Activated CD4-positive, alpha-beta T cell treated with anti-CD3 and anti-CD28 coated beads for 4 hours (primary cell): ENCODE data around the gene KRT81.
"Not testable (repeated sequence)": the region's sequence is repeated elsewhere in the genome, so short reads cannot be mapped to it uniquely, and the experiment has no call there.

Source experiments
- DNase-seq, 2 donors: peaks; one replicate each; pipeline ENCODE4 v3.0.0-alpha.2; 2020

The KRT81 gene

GRCh38 chr12:52270541-52271070 is 20.7 kb downstream of the KRT81 start:
- DNase-seq: no peak

DNA sequence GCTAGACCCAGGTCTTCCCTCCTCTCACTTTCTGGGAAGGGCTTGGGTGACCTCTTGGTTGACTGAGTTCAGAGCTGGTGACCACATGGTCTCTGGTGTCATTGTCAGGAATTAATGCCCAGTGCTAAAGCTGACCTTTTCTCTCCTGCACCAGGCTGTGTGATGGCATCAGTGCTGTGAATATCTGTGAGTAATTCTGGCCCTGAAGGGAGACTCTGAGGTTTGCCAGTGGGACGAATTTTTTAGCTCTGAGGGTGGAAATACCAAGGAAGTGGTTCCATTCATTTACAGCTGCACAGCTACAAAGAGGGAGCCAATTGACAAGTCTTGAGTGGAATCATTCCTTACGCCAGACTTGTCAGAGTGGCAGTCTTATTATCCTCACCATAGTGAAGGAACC is 23.1 kb downstream of the KRT81 start:
- no peak for DNase-seq

DNA sequence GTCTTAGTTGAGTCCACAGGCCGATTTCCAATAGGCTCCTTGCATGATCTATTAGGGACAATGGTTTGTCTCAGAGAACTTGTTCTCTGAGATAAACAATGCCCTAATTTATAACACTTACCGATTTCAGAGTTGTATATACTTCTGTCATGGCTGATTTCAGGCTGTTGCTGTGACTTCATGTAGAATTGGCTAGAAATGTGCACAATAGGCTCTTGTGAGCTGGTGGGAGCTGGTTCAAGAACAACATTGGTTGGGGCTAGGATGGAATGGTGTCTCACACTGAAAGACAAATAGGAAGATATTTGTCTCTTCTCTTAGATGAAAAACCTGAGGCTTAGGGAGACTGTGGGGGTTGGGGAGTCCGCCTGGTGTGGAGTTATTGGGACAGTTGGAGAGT is 23.6 kb downstream of the KRT81 start:
- DNase-seq: no peak

- no peak for DNase-seq
Measured at GRCh38 chr12:52267266-52267665, 24.1 kb downstream of the KRT81 start.

- no peak for DNase-seq
Measured at GRCh38 chr12:52266514-52266913, 24.8 kb downstream of the KRT81 start.

DNA sequence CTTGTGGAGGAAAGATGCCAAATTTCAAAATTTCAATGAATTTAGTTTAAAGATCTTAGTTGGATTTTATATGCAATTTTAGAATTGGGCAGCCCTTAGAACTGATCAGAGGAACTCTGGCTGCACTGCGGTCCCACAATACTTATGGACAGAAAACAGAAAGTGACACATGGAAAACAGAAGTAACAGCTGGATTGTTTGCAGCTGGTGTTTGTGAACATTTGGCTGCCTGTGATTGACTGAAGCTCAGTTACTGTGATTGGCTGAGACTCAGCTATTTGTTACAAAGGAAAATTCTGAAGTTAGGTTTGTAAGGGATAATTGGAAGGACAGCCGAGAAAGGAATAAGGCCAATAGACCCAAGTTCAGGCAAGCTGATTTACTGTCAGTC is 26.9 kb downstream of the KRT81 start:
- no peak for DNase-seq

DNA sequence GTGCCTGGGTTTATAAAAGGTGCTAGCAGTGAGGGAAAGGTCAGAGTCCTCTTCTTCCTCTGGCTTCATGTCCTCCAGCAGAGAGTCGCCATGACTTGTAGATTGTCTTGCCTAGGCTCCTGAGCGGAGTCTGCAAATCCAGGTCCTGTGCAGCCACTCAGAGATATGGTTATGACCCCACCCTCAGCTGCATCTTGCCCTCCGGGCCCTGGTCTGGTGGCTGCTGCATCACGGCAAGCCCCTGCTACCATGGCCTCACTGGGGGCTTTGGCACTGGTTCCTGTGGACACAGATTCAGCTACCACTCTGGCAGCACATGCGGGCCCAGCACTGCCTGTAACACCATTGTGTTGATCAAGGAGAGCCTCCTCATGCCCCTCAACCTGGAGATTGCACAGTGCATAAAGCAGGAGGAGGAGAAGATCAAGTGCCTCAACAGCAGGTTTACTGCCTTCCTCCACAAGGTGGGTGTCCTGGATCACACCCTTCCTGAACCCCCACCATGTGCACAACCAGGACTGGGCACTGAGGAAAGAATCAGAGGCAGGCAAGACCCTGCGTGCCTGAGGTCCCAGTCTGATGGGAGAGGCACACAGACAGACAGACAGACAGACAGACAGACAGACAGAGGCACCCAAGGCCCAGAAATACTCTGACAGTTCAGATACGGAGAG is 27.4 kb downstream of the KRT81 start:
- no peak for DNase-seq

DNA sequence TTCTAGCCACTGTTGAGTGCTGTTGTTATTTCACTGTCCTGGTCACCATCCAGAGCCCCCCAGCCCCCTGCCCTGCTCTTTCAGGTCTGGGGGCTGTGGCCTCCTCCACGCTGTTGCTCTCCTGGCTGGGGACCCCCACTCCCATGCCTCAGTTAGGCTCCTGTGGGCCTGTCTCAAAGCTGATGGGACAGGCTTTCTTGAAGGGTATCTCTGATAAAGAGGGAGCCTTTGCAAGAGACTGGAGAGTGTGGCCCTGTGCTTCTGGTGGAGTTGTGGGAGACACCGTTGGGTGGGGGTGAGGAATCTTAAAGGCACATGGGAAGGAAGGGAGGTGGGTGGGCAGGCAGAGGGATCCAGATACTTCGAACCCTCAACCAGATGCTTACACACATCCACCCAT is 29.0 kb downstream of the KRT81 start:
- DNase-seq: no peak

GRCh38 chr12:52261208-52261484 is 30.2 kb downstream of the KRT81 start:
- no peak for DNase-seq

DNA sequence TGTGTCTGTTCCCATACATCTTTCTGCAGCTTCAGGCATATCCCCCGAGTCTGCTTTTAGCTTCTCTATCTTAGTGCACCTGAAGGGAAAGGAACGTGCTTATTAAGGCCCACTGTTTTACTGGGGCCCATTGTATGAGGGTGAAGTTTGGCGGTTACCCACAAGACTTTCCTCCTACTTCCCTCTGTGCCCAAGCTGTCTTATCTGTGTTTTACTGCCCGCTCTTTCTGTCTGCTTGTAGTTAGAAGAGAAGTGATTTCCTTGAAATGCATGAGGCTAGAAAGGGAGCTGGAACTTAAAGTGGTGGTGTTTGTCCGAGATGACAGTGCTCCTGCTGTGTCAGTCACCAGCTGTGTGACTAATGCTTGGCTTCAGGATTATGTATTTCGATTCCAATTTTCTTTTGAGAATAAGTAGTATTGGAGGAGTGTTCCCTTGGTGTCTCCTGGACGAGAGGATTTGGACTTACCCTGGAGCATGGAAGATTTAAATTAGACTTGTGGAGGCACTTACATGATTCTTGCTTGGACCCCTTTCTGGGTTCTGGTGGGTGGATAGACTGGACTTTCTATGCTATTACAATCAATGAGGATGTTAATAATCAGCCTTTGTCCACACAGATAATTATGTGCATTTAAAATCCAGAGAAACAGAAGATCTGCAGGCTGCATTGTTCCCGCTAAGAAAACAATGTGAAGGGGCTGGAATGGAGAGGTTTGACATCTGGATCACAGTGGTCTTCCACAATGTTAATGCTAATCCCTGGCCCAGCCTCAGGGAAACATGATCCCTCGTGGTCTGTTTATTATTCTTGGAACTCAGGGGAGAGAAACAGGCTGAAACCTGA is 30.8 kb downstream of the KRT81 start:
- no peak for DNase-seq

GRCh38 chr12:52259657-52260243 is 31.6 kb downstream of the KRT81 start:
- DNase-seq: no peak

DNA sequence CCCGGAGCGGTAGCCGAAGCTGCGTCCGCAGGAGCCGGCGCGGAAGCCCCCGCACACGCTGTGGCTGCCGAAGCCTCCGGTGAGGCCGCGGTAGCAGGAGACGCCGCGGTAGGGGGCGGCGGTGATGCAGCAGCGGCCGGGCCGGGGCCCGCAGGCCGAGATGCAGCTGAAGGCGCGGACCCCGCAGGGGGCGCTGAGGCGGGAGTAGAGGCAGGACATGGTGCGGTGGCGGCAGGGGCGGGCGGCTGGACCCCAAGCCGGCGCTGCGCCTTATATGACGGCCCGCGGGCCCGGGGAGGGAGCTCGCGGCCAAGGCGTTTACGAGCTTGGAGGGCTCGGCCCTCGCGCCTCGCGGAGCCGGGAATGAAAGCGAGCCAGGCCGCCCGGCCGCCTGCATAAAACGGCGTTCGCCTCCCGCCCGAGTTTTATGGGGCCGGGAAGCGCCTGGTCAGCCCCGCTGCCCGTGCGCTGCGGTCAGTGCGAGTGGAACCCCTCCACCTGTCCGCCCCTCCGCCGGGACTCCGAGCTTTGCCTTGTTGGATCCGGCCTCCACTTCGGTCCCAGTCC is 32.9 kb downstream of the KRT81 start:
- no peak for DNase-seq

GRCh38 chr12:52257922-52258321 is 33.4 kb downstream of the KRT81 start:
- DNase-seq: not testable (repeated sequence)

DNA sequence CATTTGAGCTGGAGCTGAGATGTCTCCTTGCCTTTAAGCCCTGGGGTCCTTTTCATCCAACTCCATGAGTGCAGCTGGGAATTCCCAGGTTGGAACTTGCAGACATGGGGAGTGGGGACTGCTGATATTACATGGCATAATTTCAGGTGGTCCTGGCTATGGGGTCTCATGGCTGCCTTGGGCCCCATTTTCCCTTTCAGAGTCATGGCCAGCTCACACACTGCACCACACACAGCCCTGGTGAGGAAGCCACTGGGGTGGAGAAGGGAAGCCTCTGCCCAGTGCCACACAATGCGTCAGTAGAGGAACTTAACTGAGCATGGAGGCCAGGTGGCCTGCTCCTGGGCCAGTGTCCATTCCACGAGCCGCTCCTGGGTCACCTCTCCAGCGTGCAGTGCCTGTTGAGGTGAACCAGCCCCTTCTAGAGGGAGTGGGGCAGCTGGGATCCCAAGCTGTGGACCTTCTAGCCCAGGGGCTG is 34.2 kb downstream of the KRT81 start:
- no peak for DNase-seq

GRCh38 chr12:52256584-52256935 is 34.8 kb downstream of the KRT81 start:
- no peak for DNase-seq

DNA sequence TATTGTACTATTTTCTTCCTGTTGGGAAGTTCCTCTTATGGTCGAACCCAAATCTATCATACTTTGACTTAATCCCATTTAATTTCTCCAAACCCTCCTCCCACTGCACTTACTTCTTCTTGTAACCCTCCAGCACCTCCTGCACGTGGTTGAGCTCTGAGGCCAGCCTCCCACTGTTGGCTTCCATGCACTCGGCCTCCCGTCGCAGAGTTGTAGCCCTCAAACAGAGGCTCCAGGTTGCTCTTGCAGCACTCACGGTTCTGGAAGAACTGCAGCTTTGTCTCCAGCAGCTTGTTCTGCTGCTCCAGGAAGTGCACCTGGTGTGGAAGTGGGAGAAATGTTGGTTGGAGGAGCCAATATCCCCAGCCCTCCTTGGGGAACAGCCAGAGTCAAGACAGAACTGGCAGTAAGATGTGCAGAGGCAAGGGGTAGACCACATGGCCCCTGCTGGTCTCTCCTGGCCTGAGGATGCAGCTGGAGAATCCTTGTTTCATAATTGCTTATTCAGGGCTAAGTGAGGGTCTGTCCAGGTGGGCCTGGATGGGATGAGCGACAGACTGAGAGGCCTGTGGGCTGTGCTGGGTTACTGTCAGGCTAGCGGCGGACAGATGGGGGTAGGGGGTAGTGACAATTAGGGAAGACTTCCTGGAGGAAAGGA is 35.3 kb downstream of the KRT81 start:
- DNase-seq: no peak

GRCh38 chr12:52254965-52255751 is 36.2 kb downstream of the KRT81 start:
- DNase-seq: no peak

GRCh38 chr12:52254180-52254964 is 37.0 kb downstream of the KRT81 start:
- DNase-seq: no peak

DNA sequence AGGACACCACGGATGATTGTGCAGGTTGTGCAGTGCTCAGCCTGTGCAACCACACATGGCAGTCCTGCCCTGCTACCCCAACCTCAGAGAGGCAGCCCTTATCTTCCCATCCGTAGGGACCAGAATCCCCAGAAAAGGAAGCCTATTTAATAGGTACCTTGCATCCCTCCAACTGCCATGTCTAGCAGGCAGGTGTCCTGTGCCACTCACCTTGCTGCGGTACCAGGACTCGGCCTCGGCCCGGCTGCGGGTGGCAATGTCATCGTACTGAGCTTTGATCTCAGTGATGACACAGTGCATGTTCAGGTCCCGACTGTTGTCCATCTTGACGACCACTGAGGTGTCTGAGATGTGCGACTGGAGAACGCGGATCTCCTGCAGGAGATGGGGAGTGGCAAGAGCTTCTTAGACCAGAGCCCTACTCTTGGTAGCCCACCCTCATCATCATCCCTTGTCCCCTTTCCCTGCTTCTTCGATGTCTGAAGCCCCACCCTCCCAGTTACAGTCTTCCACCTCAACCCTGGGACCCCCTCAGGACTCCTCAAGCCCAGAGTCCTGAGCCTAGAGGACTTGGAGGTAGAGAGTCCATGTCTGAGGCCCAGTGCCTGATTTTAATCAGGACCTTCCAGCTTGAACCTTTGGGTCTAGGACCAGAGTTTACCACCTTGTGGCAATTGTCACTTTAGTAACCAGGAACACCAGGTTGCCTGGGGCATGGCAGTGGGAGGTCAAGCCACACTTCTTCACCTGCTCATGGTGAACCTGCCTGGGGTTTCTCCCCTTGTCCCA is 37.7 kb downstream of the KRT81 start:
- DNase-seq: no peak

GRCh38 chr12:52252728-52253343 is 38.5 kb downstream of the KRT81 start:
- DNase-seq: no peak
